ENCODE data around the gene SRGAP1.

SRGAP1 gene

DNA sequence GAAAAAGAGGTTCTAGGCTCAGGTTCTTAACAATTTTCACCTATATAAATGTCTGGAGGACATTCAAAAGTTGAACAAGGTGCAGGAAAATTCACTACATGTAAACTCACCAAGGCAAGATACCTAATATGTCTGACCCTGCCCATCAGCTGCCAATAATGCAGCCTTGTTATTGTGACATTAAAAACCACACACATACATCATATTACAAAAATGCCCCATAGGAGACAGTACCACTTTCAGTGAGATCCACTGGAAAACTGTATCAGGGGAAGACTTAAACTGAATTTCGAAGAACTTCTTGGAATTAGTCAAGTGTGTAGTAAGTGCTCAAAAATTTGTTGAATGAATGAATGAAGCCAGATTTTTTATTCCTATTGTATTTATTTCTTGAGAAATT lies 294.5 kb downstream of the SRGAP1 start:
- POLR2A ChIA-PET, result no interaction called here
- Histone ChIP-seq H3K9me3 (ENCODE audit: control insufficient read depth, insufficient read depth, low read depth, low read length) (no peaks in the 10 kb centered on the region), H3K27ac (ENCODE audit: extremely low read depth, low read depth, low read length) (no peak overlapping the region), H3K4me1 (ENCODE audit: control insufficient read depth, insufficient read depth, low read length) (no peaks in the 10 kb centered on the region), H3K36me3 (ENCODE audit: control insufficient read depth in 2 of 2, insufficient read depth in 1 of 2, low read length in 2 of 2) (peaks cover 0 to 4% of the 10 kb centered on the region in 2 experiments; a peak in 1 of 3 replicates), H3K4me3 (ENCODE audit: low read depth, low read length) (no peak overlapping the region)
- TF ChIP-seq YY1 (tag by site-specific recombination; IDR thresholded peaks at IDR 0.05) (no peak), GLIS1 (tag by site-specific recombination; IDR thresholded peaks at IDR 0.05) (no peak), ZNF510 (tag by site-specific recombination; IDR thresholded peaks at IDR 0.05; ENCODE audit: insufficient replicate concordance) (no peak), ZNF354C (tag by site-specific recombination; IDR thresholded peaks at IDR 0.05; ENCODE audit: borderline replicate concordance, low read depth) (no peak), ZNF664 (tag by site-specific recombination; IDR thresholded peaks at IDR 0.05) (no peak), WT1 (tag by site-specific recombination; IDR thresholded peaks at IDR 0.05) (no peak), ZNF398 (tag by site-specific recombination; IDR thresholded peaks at IDR 0.05) (no peak), GLI2 (tag by site-specific recombination; IDR thresholded peaks at IDR 0.05; ENCODE audit: borderline replicate concordance, low read depth) (no peak), ZNF311 (tag by site-specific recombination; IDR thresholded peaks at IDR 0.05; ENCODE audit: borderline replicate concordance) (no peak), ZSCAN5A (tag by site-specific recombination; IDR thresholded peaks at IDR 0.05) (no peak), ZNF37A (tag by site-specific recombination; IDR thresholded peaks at IDR 0.05) (no peak), SP2 (tag by site-specific recombination; IDR thresholded peaks at IDR 0.05) (no peak), ZBTB20 (tag by site-specific recombination; IDR thresholded peaks at IDR 0.05) (no peak)
- CTCF ChIA-PET, result interaction anchor here (0.6 kb wide), 1 partner anchor 309 kb away, joined by 3 read pairs; no protein-coding TSS in a partner anchor

DNA sequence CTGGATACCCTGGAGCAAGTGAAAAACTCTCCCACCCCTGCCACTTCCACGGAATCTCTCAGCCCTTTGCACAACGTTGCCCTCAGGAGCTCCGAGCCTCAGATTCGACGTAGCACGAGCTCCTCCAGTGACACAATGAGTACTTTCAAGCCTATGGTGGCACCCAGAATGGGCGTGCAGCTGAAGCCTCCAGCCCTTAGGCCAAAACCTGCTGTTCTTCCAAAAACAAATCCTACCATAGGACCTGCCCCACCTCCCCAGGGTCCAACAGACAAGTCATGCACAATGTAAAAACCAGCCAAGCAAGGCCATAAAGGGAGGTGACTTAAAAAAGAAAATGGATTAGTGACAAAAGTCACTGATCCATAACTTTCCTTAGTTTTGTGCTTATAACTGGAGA lies 297.9 kb downstream of the SRGAP1 start:
- H3K27ac ChIP-seq (ENCODE audit: extremely low read depth, low read depth, low read length), result no peak overlapping the region
- no peak overlapping the region for H3K4me3 ChIP-seq (ENCODE audit: low read depth, low read length)
- H3K36me3 ChIP-seq (ENCODE audit: control insufficient read depth in 2 of 2, insufficient read depth in 1 of 2, low read length in 2 of 2), result peaks cover 0 to 4% of the 10 kb centered on the region in 2 experiments; a peak in 1 of 3 replicates
- CTCF ChIA-PET, result no interaction called here
- H3K4me1 ChIP-seq (ENCODE audit: control insufficient read depth, insufficient read depth, low read length), result no peaks in the 10 kb centered on the region
- H3K9me3 ChIP-seq (ENCODE audit: control insufficient read depth, insufficient read depth, low read depth, low read length), result no peaks in the 10 kb centered on the region
- POLR2A ChIA-PET, result no interaction called here
- TF ChIP-seq HOXA7 (CRISPR knock-in tag; IDR thresholded peaks at IDR 0.05; ENCODE audit: borderline replicate concordance), result no peak
- TF ChIP-seq ZIC2 (tag by site-specific recombination; IDR thresholded peaks at IDR 0.05), result no peak
- no peak for TF ChIP-seq ZNF266 (tag by site-specific recombination; IDR thresholded peaks at IDR 0.05; ENCODE audit: low read depth)
- no peak for TF ChIP-seq ZNF292 (tag by site-specific recombination; IDR thresholded peaks at IDR 0.05; ENCODE audit: borderline replicate concordance, low read depth)
- no peak for TF ChIP-seq ZNF324 (tag by site-specific recombination; IDR thresholded peaks at IDR 0.05)
- TF ChIP-seq, protein P1, sequence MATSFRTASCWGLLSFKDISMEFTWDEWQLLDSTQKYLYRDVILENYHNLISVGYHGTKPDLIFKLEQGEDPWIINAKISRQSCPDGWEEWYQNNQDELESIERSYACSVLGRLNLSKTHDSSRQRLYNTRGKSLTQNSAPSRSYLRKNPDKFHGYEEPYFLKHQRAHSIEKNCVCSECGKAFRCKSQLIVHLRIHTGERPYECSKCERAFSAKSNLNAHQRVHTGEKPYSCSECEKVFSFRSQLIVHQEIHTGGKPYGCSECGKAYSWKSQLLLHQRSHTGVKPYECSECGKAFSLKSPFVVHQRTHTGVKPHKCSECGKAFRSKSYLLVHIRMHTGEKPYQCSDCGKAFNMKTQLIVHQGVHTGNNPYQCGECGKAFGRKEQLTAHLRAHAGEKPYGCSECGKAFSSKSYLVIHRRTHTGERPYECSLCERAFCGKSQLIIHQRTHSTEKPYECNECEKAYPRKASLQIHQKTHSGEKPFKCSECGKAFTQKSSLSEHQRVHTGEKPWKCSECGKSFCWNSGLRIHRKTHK (tag by site-specific recombination; IDR thresholded peaks at IDR 0.05), result no peak
- TF ChIP-seq EGR2 (tag by site-specific recombination; IDR thresholded peaks at IDR 0.05; ENCODE audit: low read depth), result no peak
- TF ChIP-seq ZNF114 (tag by site-specific recombination; IDR thresholded peaks at IDR 0.05), result no peak
- no peak for TF ChIP-seq ZNF514 (tag by site-specific recombination; IDR thresholded peaks at IDR 0.05)
- TF ChIP-seq ZBTB26 (tag by site-specific recombination; optimal IDR thresholded peaks at IDR 0.05), result no peak
- TF ChIP-seq PRDM4 (tag by site-specific recombination; IDR thresholded peaks at IDR 0.05), result no peak
- TF ChIP-seq ZNF596 (tag by site-specific recombination; IDR thresholded peaks at IDR 0.05), result no peak
- TF ChIP-seq ZNF777 (tag by site-specific recombination; IDR thresholded peaks at IDR 0.05; ENCODE audit: borderline replicate concordance), result no peak
- no peak for TF ChIP-seq ZSCAN30 (tag by site-specific recombination; IDR thresholded peaks at IDR 0.05)
